Gastroesophageal sphincter (tissue), 4 donors: Measurements from ENCODE around the gene NAT9. TPM values are rescaled to one million over a fixed set of nuclear protein-coding genes. Genes with fewer than 3 reads are reported as not detected.

ENCODE experiments used
- ATAC-seq: fragments of 150-250 bp; one replicate; pipeline ENCODE4 v1.9.1; 2016; ENCODE audit warnings: mild to moderate bottlenecking, moderate library complexity
- H3K27ac ChIP-seq, 4 donors: fragments of 200-600 bp; sonication (generic) in 3 of 4; 1 replicate in 3 of 4; 2 replicates in 1 of 4; pipeline ENCODE4 v1.5.1; 2016 to 2019
- H3K27me3 ChIP-seq: fragments of 200-600 bp; sonication (generic); one replicate; pipeline ENCODE4 v1.5.1; 2019
- H3K36me3 ChIP-seq, 2 donors: fragments of 200-600 bp; sonication (generic); one replicate each; pipeline ENCODE4 v1.5.1; 2019; ENCODE audit warnings: control low read depth in 1 of 2
- H3K4me1 ChIP-seq, 3 donors: fragments of 200-600 bp; sonication (generic); 1 replicate in 2 of 3; 2 replicates in 1 of 3; pipeline ENCODE4 v1.5.1; 2016 to 2019; ENCODE audit warnings: control low read depth in 2 of 3
- H3K4me3 ChIP-seq, 2 donors: fragments of 200-600 bp; sonication (generic); one replicate each; pipeline ENCODE4 v1.5.1; 2019; ENCODE audit warnings: mild to moderate bottlenecking in 1 of 2, moderate library complexity in 1 of 2
- H3K9me3 ChIP-seq, 3 donors: fragments of 200-600 bp; sonication (generic); one replicate each; pipeline ENCODE4 v1.5.1; 2017 to 2019; ENCODE audit warnings: control low read depth in 2 of 3
- EP300 ChIP-seq: sonication (generic); formaldehyde crosslinking; IDR thresholded peaks from one replicate; pipeline ENCODE4 v1.6.1; 2017; ENCODE audit warnings: antibody characterized with exemption, mild to moderate bottlenecking
- POLR2A ChIP-seq, 2 donors: fragments of 450-650 bp; IDR thresholded peaks; one replicate each; pipeline ENCODE4 v1.6.1; 2017; ENCODE audit warnings: antibody characterized with exemption in 2 of 2, mild to moderate bottlenecking in 2 of 2, moderate library complexity in 1 of 2
- POLR2AphosphoS5 ChIP-seq: sonication (generic); formaldehyde crosslinking; IDR thresholded peaks from one replicate; pipeline ENCODE4 v1.6.1; 2017; ENCODE audit warnings: antibody characterized with exemption
- WGBS, 2 donors: methylation state at CpG; one replicate each; pipeline ENCODE4 v1.1.5; 2018; ENCODE audit warnings: low coverage in 1 of 2; 5-methylcytosine and 5-hydroxymethylcytosine counted together
- total RNA-seq, 4 donors: library from RNA; depleted of rRNA; stranded (reverse); fragments of >200 nt; gene quantifications; one replicate each; pipeline ENCODE4 v1.1.0, GENCODE V29; 2016
- TF ChIP-seq, protein P1 (sequence below), 4 experiments: fragments of 200-600 bp in 2 of 4; fragments of 450-650 bp in 2 of 4; sonication (generic) in 1 of 4; IDR thresholded peaks; one replicate each; pipeline ENCODE4 v1.5.1; 2017 to 2019; ENCODE audit warnings: antibody characterized with exemption in 4 of 4, mild to moderate bottlenecking in 2 of 4, moderate library complexity in 2 of 4

NAT9 gene
- total RNA-seq, 4 donors from 2014 or later = 21.7 to 34.7 (median 26.3) TPM

DNA sequence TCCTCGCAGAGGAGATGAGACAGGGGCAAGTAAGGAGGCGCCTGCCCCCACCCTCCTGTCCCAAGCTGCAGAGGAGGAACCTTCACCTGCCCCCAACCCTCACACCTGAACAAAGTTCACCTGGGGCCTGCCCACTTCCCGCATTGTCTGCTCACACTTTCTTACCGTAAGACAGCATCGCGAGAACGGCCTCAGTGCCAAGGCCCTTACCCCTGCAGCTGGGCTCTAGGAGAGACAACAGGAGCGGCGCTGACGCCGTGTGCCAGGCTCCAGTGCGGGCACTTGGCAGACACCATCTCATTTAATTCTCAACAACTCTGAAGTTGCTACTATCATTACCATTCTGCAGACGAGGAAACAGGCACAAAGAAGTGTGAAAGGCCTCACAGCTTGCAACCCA lies 4.1 kb downstream of the NAT9 start:
- no peak overlapping the region for H3K27ac ChIP-seq
- no peak overlapping the region for H3K4me3 ChIP-seq
- no peak for ATAC-seq
- peaks cover 0 to 54% of the 10 kb centered on the region in 2 donors for H3K36me3 ChIP-seq
- H3K4me1 ChIP-seq = peaks cover 2 to 44% (median 13%) of the 10 kb centered on the region in 3 donors
- H3K9me3 ChIP-seq = no peaks in the 10 kb centered on the region
- peaks cover 2% of the 10 kb centered on the region for H3K27me3 ChIP-seq
- WGBS, 2 donors = 50 to 80% methylated on average over 1 of the region's 13 CpGs
- TF ChIP-seq EP300 (no peak), POLR2A (IDR thresholded peaks at IDR 0.05) (no peak), POLR2AphosphoS5 (no peak)
- TF ChIP-seq, protein P1, sequence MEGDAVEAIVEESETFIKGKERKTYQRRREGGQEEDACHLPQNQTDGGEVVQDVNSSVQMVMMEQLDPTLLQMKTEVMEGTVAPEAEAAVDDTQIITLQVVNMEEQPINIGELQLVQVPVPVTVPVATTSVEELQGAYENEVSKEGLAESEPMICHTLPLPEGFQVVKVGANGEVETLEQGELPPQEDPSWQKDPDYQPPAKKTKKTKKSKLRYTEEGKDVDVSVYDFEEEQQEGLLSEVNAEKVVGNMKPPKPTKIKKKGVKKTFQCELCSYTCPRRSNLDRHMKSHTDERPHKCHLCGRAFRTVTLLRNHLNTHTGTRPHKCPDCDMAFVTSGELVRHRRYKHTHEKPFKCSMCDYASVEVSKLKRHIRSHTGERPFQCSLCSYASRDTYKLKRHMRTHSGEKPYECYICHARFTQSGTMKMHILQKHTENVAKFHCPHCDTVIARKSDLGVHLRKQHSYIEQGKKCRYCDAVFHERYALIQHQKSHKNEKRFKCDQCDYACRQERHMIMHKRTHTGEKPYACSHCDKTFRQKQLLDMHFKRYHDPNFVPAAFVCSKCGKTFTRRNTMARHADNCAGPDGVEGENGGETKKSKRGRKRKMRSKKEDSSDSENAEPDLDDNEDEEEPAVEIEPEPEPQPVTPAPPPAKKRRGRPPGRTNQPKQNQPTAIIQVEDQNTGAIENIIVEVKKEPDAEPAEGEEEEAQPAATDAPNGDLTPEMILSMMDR (IDR thresholded peaks at IDR 0.05) = no peak

DNA sequence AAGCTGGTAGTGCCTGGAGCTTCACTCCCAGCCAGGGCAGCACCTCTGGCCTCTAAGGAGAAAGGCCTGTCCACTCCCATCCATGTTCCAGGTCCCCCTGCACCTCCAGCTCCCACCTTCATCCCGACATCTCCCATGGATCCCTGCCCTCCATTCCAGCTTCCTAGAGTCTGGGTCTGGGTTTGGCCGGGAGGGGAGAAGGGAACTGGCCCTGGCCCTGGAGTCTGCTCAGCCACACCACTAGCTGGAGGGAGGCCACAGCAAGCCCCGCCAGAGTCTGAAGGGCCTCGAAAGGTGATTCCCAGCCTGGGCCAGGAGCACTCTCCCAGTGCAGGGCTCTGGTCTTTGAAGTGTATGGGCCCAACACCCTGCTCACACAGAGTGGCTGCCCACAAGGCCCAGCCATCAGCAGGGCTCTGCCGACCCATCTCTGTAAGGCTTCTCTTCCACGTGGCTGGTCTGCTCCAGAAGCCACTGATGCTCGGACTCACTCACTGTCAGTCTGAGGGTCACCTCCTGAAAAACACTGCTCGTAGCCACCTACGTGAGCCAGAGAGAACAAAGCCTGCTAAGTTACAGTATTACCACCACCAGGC lies 4.7 kb downstream of the NAT9 start:
- TF ChIP-seq, protein P1 (IDR thresholded peaks at IDR 0.05) = no peak
- TF ChIP-seq POLR2A (IDR thresholded peaks at IDR 0.05) = no peak
- Histone ChIP-seq H3K27me3 (peaks cover 4% of the 10 kb centered on the region), H3K4me1 (peaks cover 0 to 45% (median 9%) of the 10 kb centered on the region in 3 donors), H3K4me3 (no peak overlapping the region), H3K27ac (no peak overlapping the region), H3K9me3 (no peaks in the 10 kb centered on the region), H3K36me3 (peaks cover 0 to 54% of the 10 kb centered on the region in 2 donors)
- ATAC-seq = no peak
- 67 to 100% methylated on average over 1 to 4 of the region's 9 CpGs for WGBS, 2 donors

DNA sequence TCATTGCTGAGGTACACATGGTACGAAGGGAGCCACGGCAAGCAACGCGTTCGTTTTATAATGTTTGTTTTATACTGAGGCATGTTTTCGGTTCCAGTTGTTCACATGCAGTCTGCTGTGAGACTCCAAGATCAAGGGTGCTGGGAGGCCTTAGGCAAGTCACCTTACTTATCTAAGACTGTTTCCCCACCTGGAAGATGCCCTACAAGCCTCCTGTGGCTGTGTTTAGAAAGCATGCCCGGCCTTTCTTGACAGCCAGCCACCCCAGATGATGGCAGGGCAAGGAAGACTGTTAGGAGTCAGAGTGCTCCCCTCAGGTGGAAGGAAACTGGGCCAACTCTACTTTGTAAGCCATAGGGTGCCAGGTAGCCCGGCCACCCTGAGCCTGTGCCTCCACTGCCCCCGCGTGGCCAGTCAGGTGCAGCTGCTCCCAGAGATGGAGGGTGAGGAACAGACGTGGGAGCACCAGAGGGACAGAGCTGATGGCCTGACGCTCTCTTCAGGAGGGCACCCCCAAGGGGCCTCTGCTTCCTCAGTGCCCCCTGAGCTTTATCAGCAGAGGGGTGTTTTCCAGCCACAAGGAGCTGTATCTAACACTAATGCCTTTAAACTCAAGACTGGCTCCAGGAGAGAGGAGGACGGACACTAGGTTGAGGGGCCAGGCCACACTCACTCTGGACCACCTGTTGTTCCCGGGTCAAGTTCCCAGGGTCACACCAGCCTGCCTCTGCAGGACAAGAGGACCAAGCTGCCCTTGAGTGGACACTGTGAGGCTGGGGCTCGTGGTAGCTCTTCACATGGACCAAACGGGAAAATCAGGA lies 5.4 kb downstream of the NAT9 start:
- peaks cover 0 to 54% of the 10 kb centered on the region in 2 donors for H3K36me3 ChIP-seq

DNA sequence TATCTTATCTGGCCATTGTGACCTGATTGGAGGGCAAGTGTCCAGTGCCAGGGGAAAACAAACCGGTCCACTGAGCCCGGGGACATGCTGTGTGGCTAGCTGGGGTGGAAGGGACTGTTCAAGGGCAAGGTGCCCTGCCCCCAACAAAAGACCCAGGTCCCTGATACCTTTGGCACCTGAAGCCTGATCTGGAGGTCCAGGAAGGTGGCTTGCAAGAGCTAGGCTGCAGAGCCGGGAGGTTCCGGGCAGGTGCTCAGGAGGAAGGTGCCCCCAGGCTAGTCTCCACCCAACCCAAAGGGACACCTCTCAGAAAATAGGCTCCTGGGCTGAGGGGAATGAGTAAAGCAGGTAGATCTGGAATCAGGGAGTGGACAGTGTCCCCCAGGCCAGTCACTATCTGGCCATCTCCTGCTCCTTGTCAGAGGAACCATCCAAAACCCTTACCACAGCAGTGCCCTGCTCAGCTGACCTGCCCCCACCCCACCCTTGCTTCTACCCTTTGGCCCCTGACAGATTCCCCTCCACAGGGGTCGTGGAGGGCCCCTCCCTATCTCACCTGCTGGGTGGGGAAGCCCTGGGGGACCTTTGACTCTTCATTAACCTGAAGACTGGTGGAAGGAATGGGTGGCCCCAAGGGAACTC lies 6.2 kb downstream of the NAT9 start:
- no peak overlapping the region for H3K27ac ChIP-seq
- no peak overlapping the region for H3K4me3 ChIP-seq
- H3K36me3 ChIP-seq = peaks cover 0 to 54% of the 10 kb centered on the region in 2 donors
- peaks cover 4% of the 10 kb centered on the region for H3K27me3 ChIP-seq
- WGBS, 2 donors = 20% methylated on average over 1 of the region's 5 CpGs; no CpG with 5 or more reads in 1 of the 2 donors
- ATAC-seq = no peak
- peaks cover 0 to 37% (median 3%) of the 10 kb centered on the region in 3 donors for H3K4me1 ChIP-seq
- H3K9me3 ChIP-seq = no peaks in the 10 kb centered on the region
- no peak for TF ChIP-seq POLR2A (IDR thresholded peaks at IDR 0.05)
- TF ChIP-seq EP300 = no peak
- TF ChIP-seq, protein P1 (IDR thresholded peaks at IDR 0.05) = no peak
- TF ChIP-seq POLR2AphosphoS5 = no peak

More for the DNA sequence above, 5.4 kb downstream of the NAT9 start:
- TF ChIP-seq, protein P1 (IDR thresholded peaks at IDR 0.05) = peak in 3 of 4 experiments; percentile 66 to 76 (median 72)
- peak; percentile 53 for TF ChIP-seq POLR2AphosphoS5
- TF ChIP-seq EP300 = no peak
- H3K9me3 ChIP-seq = no peaks in the 10 kb centered on the region
- no peak overlapping the region for H3K27ac ChIP-seq
- 13 to 81% methylated on average over 6 to 7 of the region's 16 CpGs for WGBS, 2 donors
- peaks cover 4% of the 10 kb centered on the region for H3K27me3 ChIP-seq
- no peak overlapping the region for H3K4me3 ChIP-seq
- peaks cover 0 to 44% (median 9%) of the 10 kb centered on the region in 3 donors for H3K4me1 ChIP-seq
- peak; percentile 44 for ATAC-seq
